Endothelial cell of umbilical vein (primary cell): Measurements from ENCODE around the gene CWC27. TPM values are rescaled to one million over a fixed set of nuclear protein-coding genes. Genes with fewer than 3 reads are reported as not detected.

Experiments used
- BruUV-seq: library from RNA; stranded (reverse); fragments of 400-500 nt; replicated peaks from 2 replicates; lab custom pipeline; 2021; lab: Mats Ljungman, UMichigan
- CTCF ChIA-PET: fragments of 300-600, 350-600 bp; sonication (Branson Sonifier 250); formaldehyde crosslinking; loops from one replicate; lab custom pipeline; 2021; ENCODE audit warnings: antibody characterized with exemption, inconsistent platforms; lab: Charles Lee
- POLR2A ChIA-PET: fragments of 300-600, 350-600 bp; sonication (Branson Sonifier 250); formaldehyde crosslinking; loops from one replicate; lab custom pipeline; 2021; ENCODE audit warnings: antibody characterized with exemption, inconsistent platforms; lab: Charles Lee
- DNase-seq: peaks from one replicate; pipeline ENCODE4 v3.0.0-alpha.2; 2011; ENCODE audit warnings: low read depth, low spot score
- FAIRE-seq: peaks from 2 replicates; lab custom pipeline; 2011; peaks lifted over from hg19 to GRCh38; lab: Jason Lieb, UNC
- H2AFZ ChIP-seq: 2 replicates; pipeline ENCODE4 v1.6.0; 2012; ENCODE audit warnings: low read depth, low read length, control low read depth, inconsistent platforms
- H3K27ac ChIP-seq: 2 replicates; pipeline ENCODE4 v1.5.1; 2011; ENCODE audit warnings: low read depth, mild to moderate bottlenecking, control low read depth, low read length, moderate library complexity; ENCODE audit not compliant: insufficient read depth
- H3K27me3 ChIP-seq, 2 experiments: 2 replicates each; pipeline versions ENCODE4 v1.6.0 to v1.6.1; 2011; ENCODE audit warnings: low read length in 2 of 2, mixed read lengths in 1 of 2; ENCODE audit not compliant: control insufficient read depth in 2 of 2, insufficient read depth in 2 of 2
- H3K36me3 ChIP-seq, 2 experiments: 2 replicates in 1 of 2; 3 replicates in 1 of 2; pipeline ENCODE4 v1.5.1; 2011; ENCODE audit warnings: low read length in 2 of 2, mild to moderate bottlenecking in 1 of 2, moderate library complexity in 1 of 2; ENCODE audit not compliant: control insufficient read depth in 2 of 2, insufficient read depth in 2 of 2; ENCODE audit errors: extremely low read depth in 1 of 2
- H3K4me1 ChIP-seq: 3 replicates; pipeline ENCODE4 v1.5.1; 2011; ENCODE audit warnings: mild to moderate bottlenecking, low read length; ENCODE audit not compliant: control insufficient read depth, insufficient read depth; ENCODE audit errors: extremely low read depth
- H3K4me2 ChIP-seq: 2 replicates; pipeline ENCODE4 v1.6.1; 2011; ENCODE audit warnings: low read length, control low read depth, mixed read lengths; ENCODE audit not compliant: insufficient read depth
- H3K4me3 ChIP-seq, 3 experiments: fragments of 200-600 bp in 1 of 3; sonication (generic), shearing (Covaris generic) in 1 of 3; replicated peaks in 1 of 3; 2 replicates each; pipeline ENCODE4 v1.5.1; 2011 to 2016; ENCODE audit warnings: control low read depth in 3 of 3, low read length in 3 of 3, mild to moderate bottlenecking in 2 of 3, inconsistent platforms in 1 of 3, low read depth in 1 of 3, moderate library complexity in 1 of 3; ENCODE audit not compliant: insufficient read depth in 1 of 3
- H3K79me2 ChIP-seq: 2 replicates; pipeline ENCODE4 v1.6.0; 2012; ENCODE audit warnings: low read length, inconsistent platforms; ENCODE audit not compliant: control insufficient read depth, insufficient read depth
- H3K9ac ChIP-seq: replicated peaks from 2 replicates; pipeline ENCODE3; 2011; ENCODE audit warnings: low read length, control low read depth; ENCODE audit not compliant: insufficient read depth; ENCODE audit errors: extremely low read depth
- H3K9me1 ChIP-seq: replicated peaks from 3 replicates; pipeline ENCODE4 v1.6.0; 2011; ENCODE audit warnings: mild to moderate bottlenecking, low read length; ENCODE audit not compliant: control insufficient read depth, insufficient read depth; ENCODE audit errors: extremely low read depth
- H3K9me3 ChIP-seq: replicated peaks from 2 replicates; pipeline ENCODE4 v1.5.1; 2012; ENCODE audit warnings: low read length, inconsistent platforms; ENCODE audit not compliant: control insufficient read depth, insufficient read depth
- H4K20me1 ChIP-seq: replicated peaks from 2 replicates; pipeline ENCODE3; 2011; ENCODE audit warnings: mild to moderate bottlenecking, low read length; ENCODE audit not compliant: control insufficient read depth, insufficient read depth; ENCODE audit errors: extremely low read depth
- CTCF ChIP-seq, 2 donors: IDR thresholded peaks; 1 replicate in 1 of 2; 2 replicates in 1 of 2; pipeline ENCODE4 v1.5.1; 2011; ENCODE audit warnings: low read length in 2 of 2, mild to moderate bottlenecking in 2 of 2, moderate library complexity in 2 of 2, control low read depth in 1 of 2, inconsistent platforms in 1 of 2, low read depth in 1 of 2; ENCODE audit not compliant: insufficient read depth in 1 of 2; ENCODE audit errors: extremely low read depth in 1 of 2
- EZH2 ChIP-seq: IDR thresholded peaks from 2 replicates; pipeline ENCODE4 v1.6.1; 2012; ENCODE audit warnings: borderline replicate concordance, low read depth, mild to moderate bottlenecking, moderate library complexity, low read length, inconsistent platforms; ENCODE audit not compliant: severe bottlenecking
- FOS ChIP-seq: IDR thresholded peaks from 2 replicates; pipeline ENCODE4 v1.6.1; 2011; ENCODE audit warnings: mild to moderate bottlenecking, low read length, moderate library complexity, borderline replicate concordance; ENCODE audit not compliant: insufficient read depth
- GATA2 ChIP-seq: IDR thresholded peaks from 2 replicates; pipeline ENCODE4 v1.7.0; 2011; ENCODE audit warnings: low read depth, mild to moderate bottlenecking, moderate library complexity, mixed read lengths, low read length; ENCODE audit not compliant: insufficient read length, insufficient read depth
- JUN ChIP-seq: IDR thresholded peaks from 2 replicates; pipeline ENCODE4 v1.6.1; 2011; ENCODE audit warnings: borderline replicate concordance, low read depth; ENCODE audit not compliant: insufficient read length, insufficient read depth
- MAX ChIP-seq: IDR thresholded peaks from 2 replicates; pipeline ENCODE4 v1.6.1; 2011; ENCODE audit not compliant: insufficient read depth, insufficient read length
- MYC ChIP-seq: IDR thresholded peaks from one replicate; pipeline ENCODE4 v1.6.1; 2011; ENCODE audit warnings: mild to moderate bottlenecking, low read depth, low read length
- POLR2A ChIP-seq: IDR thresholded peaks from 2 replicates; pipeline ENCODE4 v1.6.1; 2012; ENCODE audit warnings: low read depth, mild to moderate bottlenecking, control low read depth, low read length
- POLR2AphosphoS5 ChIP-seq: IDR thresholded peaks from 2 replicates; pipeline ENCODE4 v1.6.1; 2012; ENCODE audit warnings: low read depth, mild to moderate bottlenecking, control low read depth, low read length, moderate library complexity; ENCODE audit not compliant: insufficient read depth
- dilution Hi-C: fragments of 300-500 bp; cut with MboI; formaldehyde crosslinking; loops from one replicate; pipeline ENCODE4 v1.15.0; 2019; ENCODE audit warnings: low sequenced_read_pairs; ENCODE audit not compliant: extremely low pct_ligation_motif_present
- intact Hi-C: fragments of 100-400 bp; cut with micrococcal nuclease; formaldehyde crosslinking; loops from one replicate; pipeline ENCODE4 v1.10.0; 2022
- polyA plus RNA-seq, 4 experiments: library from polyadenylated mRNA; depleted of rRNA in 3 of 4; stranded (reverse) in 3 of 4; unstranded in 1 of 4; fragments of >200 nt; gene quantifications; 2 replicates each; pipeline versions ENCODE4 v1.2.1 to v1.2.3, GENCODE V29; 2011 to 2012; ENCODE audit warnings: missing spikeins in 1 of 4
- total RNA-seq: library from RNA; stranded (reverse); gene quantifications from 2 replicates; pipeline ENCODE4 v1.2.3, GENCODE V29; 2021

The CWC27 gene
- total and polyA plus RNA-seq, 2 donors (not counting 3 experiments of a cell fraction or from before 2014, with no cell fraction given): 11.9 to 23.8 TPM

- no peak for TF ChIP-seq EZH2
- TF ChIP-seq FOS: no peak
- no peak for TF ChIP-seq POLR2AphosphoS5
- TF ChIP-seq JUN: no peak
- TF ChIP-seq GATA2: no peak
- no peak for TF ChIP-seq MAX
- no peak for TF ChIP-seq MYC
- TF ChIP-seq POLR2A: no peak
- TF ChIP-seq CTCF (IDR thresholded peaks at IDR 0.05; ENCODE audit: extremely low read depth in 1 of 2, insufficient read depth in 1 of 2, low read depth in 1 of 2, low read length in 2 of 2): no peak
- H2AFZ ChIP-seq: no peak overlapping the region
- H4K20me1 ChIP-seq: no peaks in the 10 kb centered on the region
- no peaks in the 10 kb centered on the region for H3K9me3 ChIP-seq
- intact Hi-C loops: no loop called here
- ChIA-PET POLR2A (no interaction called here), CTCF (interaction anchor here (1.0 kb wide), 1 partner anchor 19 kb away, joined by 3 read pairs; no protein-coding TSS in a partner anchor)
- DNase-seq: no peak
- no peaks in the 10 kb centered on the region for H3K36me3 ChIP-seq
- H3K9me1 ChIP-seq: no peaks in the 10 kb centered on the region
- dilution Hi-C loops: no loop called here
- FAIRE-seq: no peak
- no peak overlapping the region for H3K4me2 ChIP-seq
- H3K79me2 ChIP-seq: no peaks in the 10 kb centered on the region
- no peaks in the 10 kb centered on the region for H3K4me1 ChIP-seq
- BruUV-seq: no TSS peak
- no peak overlapping the region for H3K9ac ChIP-seq
- H3K27ac ChIP-seq: no peak overlapping the region
- no peaks in the 10 kb centered on the region for H3K27me3 ChIP-seq
- H3K4me3 ChIP-seq: no peak overlapping the region
These were observed 154.5 kb downstream of the CWC27 start for GRCh38 chr5:64923151-64923685.
